NT2/D1 (cell line): ENCODE results near the gene KCNA1.

ENCODE experiments used
- DNase-seq: peaks from one replicate; pipeline ENCODE4 v3.0.0-alpha.2; 2011; ENCODE audit warnings: low read depth, low spot score
- H3K27me3 ChIP-seq: 2 replicates; pipeline ENCODE4 v1.6.0; 2011; ENCODE audit warnings: mild to moderate bottlenecking; ENCODE audit not compliant: insufficient read length, insufficient read depth
- H3K36me3 ChIP-seq: 2 replicates; pipeline ENCODE4 v1.6.1; 2011; ENCODE audit warnings: mild to moderate bottlenecking, low read length, mixed read lengths; ENCODE audit not compliant: insufficient read depth, insufficient read length
- H3K4me1 ChIP-seq: 2 replicates; pipeline ENCODE4 v1.5.1; 2011; ENCODE audit not compliant: insufficient read depth, insufficient read length
- H3K4me3 ChIP-seq: 2 replicates; pipeline ENCODE4 v1.5.1; 2011; ENCODE audit warnings: low read depth; ENCODE audit not compliant: insufficient read length
- H3K9ac ChIP-seq: 2 replicates; pipeline ENCODE4 v1.6.0; 2011; ENCODE audit warnings: low read depth; ENCODE audit not compliant: insufficient read length
- H3K9me3 ChIP-seq: 2 replicates; pipeline ENCODE4 v1.5.1; 2011; ENCODE audit warnings: mild to moderate bottlenecking, low read length; ENCODE audit not compliant: insufficient read depth
- SUZ12 ChIP-seq: IDR thresholded peaks from 2 replicates; pipeline ENCODE4 v1.6.1; 2011; ENCODE audit not compliant: insufficient read length, insufficient read depth; ENCODE audit errors: extremely low read depth
- YY1 ChIP-seq: IDR thresholded peaks from 2 replicates; pipeline ENCODE4 v1.6.1; 2011; ENCODE audit not compliant: insufficient read length, insufficient read depth
- ZNF274 ChIP-seq: IDR thresholded peaks from 2 replicates; pipeline ENCODE4 v1.6.1; 2011; ENCODE audit warnings: mild to moderate bottlenecking, low read depth, low read length

KCNA1 gene

DNA sequence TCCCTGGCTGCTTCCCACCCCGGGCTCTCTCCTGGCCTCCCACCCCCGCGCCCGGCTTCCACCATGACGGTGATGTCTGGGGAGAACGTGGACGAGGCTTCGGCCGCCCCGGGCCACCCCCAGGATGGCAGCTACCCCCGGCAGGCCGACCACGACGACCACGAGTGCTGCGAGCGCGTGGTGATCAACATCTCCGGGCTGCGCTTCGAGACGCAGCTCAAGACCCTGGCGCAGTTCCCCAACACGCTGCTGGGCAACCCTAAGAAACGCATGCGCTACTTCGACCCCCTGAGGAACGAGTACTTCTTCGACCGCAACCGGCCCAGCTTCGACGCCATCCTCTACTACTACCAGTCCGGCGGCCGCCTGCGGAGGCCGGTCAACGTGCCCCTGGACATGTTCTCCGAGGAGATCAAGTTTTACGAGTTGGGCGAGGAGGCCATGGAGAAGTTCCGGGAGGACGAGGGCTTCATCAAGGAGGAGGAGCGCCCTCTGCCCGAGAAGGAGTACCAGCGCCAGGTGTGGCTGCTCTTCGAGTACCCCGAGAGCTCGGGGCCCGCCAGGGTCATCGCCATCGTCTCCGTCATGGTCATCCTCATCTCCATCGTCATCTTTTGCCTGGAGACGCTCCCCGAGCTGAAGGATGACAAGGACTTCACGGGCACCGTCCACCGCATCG lies 1.8 kb downstream of the KCNA1 start:
- peaks cover 69% of the 10 kb centered on the region for H3K27me3 ChIP-seq
- TF ChIP-seq SUZ12 (no peak), YY1 (no peak), ZNF274 (no peak)
- H3K36me3 ChIP-seq = no peaks in the 10 kb centered on the region
- peaks cover 13% of the 10 kb centered on the region; the same call in 1 of the 2 replicates for H3K9me3 ChIP-seq
- H3K9ac ChIP-seq = no peak overlapping the region
- no peak for DNase-seq
- peaks cover 4% of the 10 kb centered on the region for H3K4me1 ChIP-seq
- H3K4me3 ChIP-seq = peak overlapping the region; percentile 68

GRCh38 chr12:4914720-4915119 lies 5.0 kb downstream of the KCNA1 start:
- Histone ChIP-seq H3K27me3 (peaks cover 37% of the 10 kb centered on the region), H3K36me3 (no peaks in the 10 kb centered on the region)

GRCh38 chr12:4915752-4916151 lies 6.0 kb downstream of the KCNA1 start:
- no peak for DNase-seq
- Histone ChIP-seq H3K4me1 (peaks cover 4% of the 10 kb centered on the region), H3K4me3 (no peak overlapping the region), H3K9me3 (peaks cover 13% of the 10 kb centered on the region; the same call in 1 of the 2 replicates), H3K36me3 (no peaks in the 10 kb centered on the region), H3K27me3 (peaks cover 27% of the 10 kb centered on the region), H3K9ac (no peak overlapping the region)
- TF ChIP-seq SUZ12 (no peak), YY1 (no peak), ZNF274 (no peak)

More at GRCh38 chr12:4914720-4915119, 5.0 kb downstream of the KCNA1 start:
- Histone ChIP-seq H3K9ac (no peak overlapping the region), H3K4me3 (no peak overlapping the region), H3K4me1 (peaks cover 4% of the 10 kb centered on the region), H3K9me3 (peaks cover 13% of the 10 kb centered on the region; the same call in 1 of the 2 replicates)
- no peak for DNase-seq
- TF ChIP-seq YY1 (no peak), SUZ12 (no peak), ZNF274 (no peak)

GRCh38 chr12:4918950-4919660 lies 9.4 kb downstream of the KCNA1 start:
- Histone ChIP-seq H3K9me3 (no peaks in the 10 kb centered on the region), H3K4me1 (no peaks in the 10 kb centered on the region), H3K4me3 (no peak overlapping the region), H3K9ac (no peak overlapping the region), H3K36me3 (no peaks in the 10 kb centered on the region), H3K27me3 (peaks cover 7% of the 10 kb centered on the region)
- TF ChIP-seq YY1 (no peak), ZNF274 (no peak)
- no peak for DNase-seq

- H3K4me3 ChIP-seq = no peak overlapping the region
- H3K36me3 ChIP-seq = no peaks in the 10 kb centered on the region
- no peaks in the 10 kb centered on the region for H3K4me1 ChIP-seq
- no peaks in the 10 kb centered on the region for H3K9me3 ChIP-seq
- no peak for TF ChIP-seq YY1
- no peak for TF ChIP-seq ZNF274
- TF ChIP-seq SUZ12 = no peak
- no peak for DNase-seq
- H3K27me3 ChIP-seq = no peaks in the 10 kb centered on the region
- H3K9ac ChIP-seq = no peak overlapping the region
Measured at GRCh38 chr12:4932576-4932975, 22.9 kb downstream of the KCNA1 start.

DNA sequence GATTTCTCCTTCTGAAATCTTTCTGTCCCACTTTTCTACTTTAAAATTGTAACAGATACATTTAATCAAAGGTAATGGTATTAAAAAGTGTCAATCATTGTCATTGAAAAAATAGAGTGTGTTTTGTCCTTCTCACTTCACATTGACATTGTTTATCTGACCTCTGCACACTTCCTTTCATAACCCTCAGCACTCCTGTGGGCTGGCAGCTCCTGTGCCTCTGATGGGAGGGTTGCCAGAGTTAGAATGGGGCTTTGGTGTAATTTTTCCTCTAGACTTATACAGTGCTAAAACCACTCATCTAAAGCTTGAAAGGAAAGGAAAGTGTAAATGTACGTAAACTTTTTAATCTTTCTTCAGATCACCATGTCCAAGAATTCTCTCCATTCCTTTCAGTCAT lies 23.7 kb downstream of the KCNA1 start:
- TF ChIP-seq SUZ12 (no peak), YY1 (no peak), ZNF274 (no peak)
- Histone ChIP-seq H3K36me3 (no peaks in the 10 kb centered on the region), H3K27me3 (no peaks in the 10 kb centered on the region), H3K4me3 (no peak overlapping the region), H3K9me3 (no peaks in the 10 kb centered on the region), H3K9ac (no peak overlapping the region), H3K4me1 (no peaks in the 10 kb centered on the region)
- no peak for DNase-seq

GRCh38 chr12:4934407-4935035 lies 24.8 kb downstream of the KCNA1 start:
- H3K4me3 ChIP-seq = no peak overlapping the region
- H3K4me1 ChIP-seq = no peaks in the 10 kb centered on the region
- no peak overlapping the region for H3K9ac ChIP-seq
- no peaks in the 10 kb centered on the region for H3K36me3 ChIP-seq
- TF ChIP-seq YY1 (no peak), ZNF274 (no peak), SUZ12 (no peak)
- no peaks in the 10 kb centered on the region for H3K9me3 ChIP-seq
- DNase-seq = no peak
- no peaks in the 10 kb centered on the region for H3K27me3 ChIP-seq
